Nephron progenitor cell (in vitro differentiated cells): Measurements from ENCODE around the gene MTX1.
A peak's percentile ranks its signal among the peaks of the same experiment; 100 is the strongest.

ENCODE experiments used
- DNase-seq: peaks from one replicate; pipeline ENCODE4 v3.0.0; 2021
- H3K27ac Mint-ChIP-seq: 2 replicates; pipeline ENCODE4 v1.8.0; 2021; ENCODE audit warnings: mild to moderate bottlenecking, moderate library complexity, mixed read lengths
- H3K27me3 Mint-ChIP-seq: 2 replicates; pipeline ENCODE4 v1.8.0; 2021; ENCODE audit warnings: mild to moderate bottlenecking, low read depth, mixed read lengths; ENCODE audit not compliant: poor library complexity
- H3K36me3 Mint-ChIP-seq: 2 replicates; pipeline ENCODE4 v1.8.0; 2021; ENCODE audit warnings: low read depth, mixed read lengths
- H3K4me1 Mint-ChIP-seq: 2 replicates; pipeline ENCODE4 v1.8.0; 2021; ENCODE audit warnings: mixed read lengths
- H3K4me3 Mint-ChIP-seq: 2 replicates; pipeline ENCODE4 v1.8.0; 2021; ENCODE audit warnings: mild to moderate bottlenecking, moderate library complexity, mixed read lengths
- H3K9me3 Mint-ChIP-seq: 2 replicates; pipeline ENCODE4 v1.8.0; 2021; ENCODE audit warnings: mild to moderate bottlenecking, moderate library complexity, mixed read lengths
- CTCF ChIP-seq: fragments of 200-600 bp; sonication (generic); IDR thresholded peaks from 2 replicates; pipeline ENCODE4 v1.5.0; 2021; ENCODE audit warnings: antibody characterized with exemption

The MTX1 gene

GRCh38 chr1:155174324-155175280, 33.9 kb upstream of the MTX1 start:
- no peak overlapping the region for H3K27ac Mint-ChIP-seq
- peak overlapping the region; percentile 94 for H3K4me3 Mint-ChIP-seq
- TF ChIP-seq CTCF: no peak
- peaks cover 23% of the 10 kb centered on the region for H3K36me3 Mint-ChIP-seq
- H3K4me1 Mint-ChIP-seq: peaks cover 51% of the 10 kb centered on the region
- DNase-seq: peak; percentile 65
- peaks cover 14% of the 10 kb centered on the region for H3K27me3 Mint-ChIP-seq
- no peaks in the 10 kb centered on the region for H3K9me3 Mint-ChIP-seq

- no peak for DNase-seq
- no peak for TF ChIP-seq CTCF
- Mint-ChIP-seq H3K27ac (no peak overlapping the region), H3K27me3 (peaks cover 14% of the 10 kb centered on the region), H3K36me3 (peaks cover 17% of the 10 kb centered on the region), H3K4me3 (peak overlapping the region; percentile 94), H3K9me3 (no peaks in the 10 kb centered on the region), H3K4me1 (peaks cover 51% of the 10 kb centered on the region)
These were observed 33.1 kb upstream of the MTX1 start for GRCh38 chr1:155175281-155175926.

- H3K9me3 Mint-ChIP-seq: no peaks in the 10 kb centered on the region
- H3K27ac Mint-ChIP-seq: no peak overlapping the region
- no peak for TF ChIP-seq CTCF
- no peak for DNase-seq
- peaks cover 14% of the 10 kb centered on the region for H3K27me3 Mint-ChIP-seq
- peak overlapping the region; percentile 94 for H3K4me3 Mint-ChIP-seq
- peaks cover 14% of the 10 kb centered on the region for H3K36me3 Mint-ChIP-seq
- peaks cover 51% of the 10 kb centered on the region for H3K4me1 Mint-ChIP-seq
These were observed 32.5 kb upstream of the MTX1 start for GRCh38 chr1:155175927-155176371.

- Mint-ChIP-seq H3K27ac (no peak overlapping the region), H3K9me3 (no peaks in the 10 kb centered on the region), H3K4me1 (peaks cover 50% of the 10 kb centered on the region), H3K27me3 (peaks cover 14% of the 10 kb centered on the region), H3K36me3 (peaks cover 20% of the 10 kb centered on the region), H3K4me3 (peak overlapping the region; percentile 60)
- TF ChIP-seq CTCF: peak; percentile 89
- DNase-seq: peak; percentile 89
These were observed 31.9 kb upstream of the MTX1 start for GRCh38 chr1:155176544-155177071.

GRCh38 chr1:155177192-155177917, 31.1 kb upstream of the MTX1 start:
- Mint-ChIP-seq H3K27ac (no peak overlapping the region), H3K36me3 (peaks cover 26% of the 10 kb centered on the region), H3K27me3 (peaks cover 14% of the 10 kb centered on the region), H3K4me1 (peaks cover 43% of the 10 kb centered on the region), H3K9me3 (no peaks in the 10 kb centered on the region), H3K4me3 (no peak overlapping the region)
- no peak for TF ChIP-seq CTCF
- DNase-seq: no peak
